HG03196 (cell line): ENCODE data around the gene CLSTN2.

Experiments used
- ATAC-seq: cut with Tn5 transposase; IDR thresholded peaks from one replicate; pipeline ENCODE4 v1.9.1; 2021; ENCODE audit not compliant: unreplicated experiment

CLSTN2 gene

GRCh38 chr3:140145528-140145927, 210.5 kb downstream of the CLSTN2 start:
- no peak for ATAC-seq

- ATAC-seq: no peak
Observed at GRCh38 chr3:140146668-140147067, 211.7 kb downstream of the CLSTN2 start.

- ATAC-seq: no peak
Observed at GRCh38 chr3:140147965-140148490, 213.0 kb downstream of the CLSTN2 start.

GRCh38 chr3:140148824-140149390, 213.9 kb downstream of the CLSTN2 start:
- ATAC-seq: no peak

GRCh38 chr3:140151321-140151720, 216.3 kb downstream of the CLSTN2 start:
- no peak for ATAC-seq

GRCh38 chr3:140152851-140153639, 218.1 kb downstream of the CLSTN2 start:
- no peak for ATAC-seq

- ATAC-seq: no peak
Observed at GRCh38 chr3:140153736-140154135, 218.8 kb downstream of the CLSTN2 start.

GRCh38 chr3:140157161-140157560, 222.2 kb downstream of the CLSTN2 start:
- ATAC-seq: no peak

- no peak for ATAC-seq
Observed at GRCh38 chr3:140159646-140160045, 224.7 kb downstream of the CLSTN2 start.

- ATAC-seq: no peak
Observed at GRCh38 chr3:140160553-140160952, 225.6 kb downstream of the CLSTN2 start.

- no peak for ATAC-seq
Observed at GRCh38 chr3:140162551-140162950, 227.6 kb downstream of the CLSTN2 start.

GRCh38 chr3:140163159-140163763, 228.3 kb downstream of the CLSTN2 start:
- no peak for ATAC-seq

- ATAC-seq: no peak
Observed at GRCh38 chr3:140164156-140164555, 229.2 kb downstream of the CLSTN2 start.

- no peak for ATAC-seq
Observed at GRCh38 chr3:140164922-140165590, 230.1 kb downstream of the CLSTN2 start.

- no peak for ATAC-seq
Observed at GRCh38 chr3:140165781-140166180, 230.8 kb downstream of the CLSTN2 start.

GRCh38 chr3:140166861-140167599, 232.0 kb downstream of the CLSTN2 start:
- no peak for ATAC-seq

GRCh38 chr3:140167600-140168281, 232.8 kb downstream of the CLSTN2 start:
- no peak for ATAC-seq

GRCh38 chr3:140170612-140171011, 235.6 kb downstream of the CLSTN2 start:
- ATAC-seq: peak; percentile 99

- no peak for ATAC-seq
Observed at GRCh38 chr3:140176526-140176925, 241.5 kb downstream of the CLSTN2 start.

GRCh38 chr3:140177943-140178342, 243.0 kb downstream of the CLSTN2 start:
- peak; percentile 58 for ATAC-seq
